Loucy (cell line): Measurements from ENCODE around the gene TSC22D3.

Experiments
- H2AFZ ChIP-seq: fragments of 200-600 bp; sonication (generic); 2 replicates; pipeline ENCODE4 v1.6.0; 2016; ENCODE audit warnings: antibody characterized with exemption, mild to moderate bottlenecking, low read length, moderate library complexity
- H3F3A ChIP-seq: fragments of 200-600 bp; 2 replicates; pipeline ENCODE4 v1.6.0; 2016; ENCODE audit warnings: antibody characterized with exemption, low read depth, mild to moderate bottlenecking
- H3K27me3 ChIP-seq: fragments of 200-600 bp; sonication (generic); 2 replicates; pipeline ENCODE4 v1.6.1; 2014; ENCODE audit warnings: low read length, mild to moderate bottlenecking; ENCODE audit not compliant: insufficient read depth, poor library complexity, severe bottlenecking
- H3K36me3 ChIP-seq: fragments of 200-600 bp; sonication (generic); 2 replicates; pipeline ENCODE4 v1.6.1; 2016; ENCODE audit warnings: low read length; ENCODE audit not compliant: insufficient read depth
- H3K4me1 ChIP-seq: fragments of 200-600 bp; sonication (generic); 2 replicates; pipeline ENCODE4 v1.5.1; 2014; ENCODE audit warnings: low read length, mild to moderate bottlenecking; ENCODE audit not compliant: insufficient read depth, poor library complexity, severe bottlenecking
- H3K4me2 ChIP-seq: fragments of 200-600 bp; sonication (generic); 2 replicates; pipeline ENCODE4 v1.6.0; 2014; ENCODE audit warnings: antibody characterized with exemption, low read length, low read depth, mild to moderate bottlenecking; ENCODE audit not compliant: poor library complexity, severe bottlenecking
- H3K4me3 ChIP-seq: fragments of 200-600 bp; sonication (generic); 2 replicates; pipeline ENCODE4 v1.5.1; 2014; ENCODE audit warnings: low read length, mild to moderate bottlenecking, mixed read lengths; ENCODE audit not compliant: poor library complexity, severe bottlenecking
- H3K79me2 ChIP-seq: fragments of 200-600 bp; sonication (generic); 2 replicates; pipeline ENCODE4 v1.6.1; 2014; ENCODE audit warnings: low read length; ENCODE audit not compliant: insufficient read depth
- H3K9ac ChIP-seq: fragments of 200-600 bp; sonication (generic); 2 replicates; pipeline ENCODE4 v1.6.0; 2014; ENCODE audit warnings: mild to moderate bottlenecking, low read depth, low read length, moderate library complexity; ENCODE audit not compliant: poor library complexity, severe bottlenecking
- H3K9me2 ChIP-seq: fragments of 200-600 bp; sonication (generic); replicated peaks from 2 replicates; pipeline ENCODE4 v1.6.1; 2016; ENCODE audit warnings: low read depth, low read length, mixed read lengths
- H3K9me3 ChIP-seq: fragments of 200-600 bp; sonication (generic); 2 replicates; pipeline ENCODE4 v1.6.1; 2014; ENCODE audit warnings: mild to moderate bottlenecking, antibody characterized with exemption, low read length, low read depth; ENCODE audit not compliant: insufficient read depth
- H4K20me1 ChIP-seq: fragments of 200-600 bp; sonication (generic); 2 replicates; pipeline ENCODE4 v1.6.0; 2014; ENCODE audit warnings: antibody characterized with exemption, low read length, mild to moderate bottlenecking; ENCODE audit not compliant: insufficient read depth, poor library complexity, severe bottlenecking
- CTCF ChIP-seq: fragments of 200-600 bp; sonication (generic); conservative IDR thresholded peaks from 2 replicates; pipeline ENCODE4 v1.5.1; 2014; ENCODE audit warnings: mild to moderate bottlenecking, antibody characterized with exemption, low read length
- EZH2phosphoT487 ChIP-seq: fragments of 200-600 bp; IDR thresholded peaks from 2 replicates; pipeline ENCODE4 v1.6.1; 2018; ENCODE audit warnings: antibody characterized with exemption, mild to moderate bottlenecking, moderate library complexity, borderline replicate concordance

Gene TSC22D3

GRCh38 chrX:107716118-107716684, 59.4 kb downstream of the TSC22D3 start:
- H3K36me3 ChIP-seq = peaks cover 34% of the 10 kb centered on the region
- no peaks in the 10 kb centered on the region for H3K9me2 ChIP-seq
- H2AFZ ChIP-seq = no peak overlapping the region
- no peak for TF ChIP-seq EZH2phosphoT487
- no peak for TF ChIP-seq CTCF
- H3K4me1 ChIP-seq = peaks cover 49% of the 10 kb centered on the region
- peaks cover 33% of the 10 kb centered on the region for H4K20me1 ChIP-seq
- H3K27me3 ChIP-seq = peaks cover 13% of the 10 kb centered on the region
- no peaks in the 10 kb centered on the region for H3K9me3 ChIP-seq
- peaks cover 54% of the 10 kb centered on the region for H3K79me2 ChIP-seq
- peak overlapping the region; percentile 99 for H3K4me2 ChIP-seq
- H3F3A ChIP-seq = peaks cover 19% of the 10 kb centered on the region
- peak overlapping the region; percentile 97 for H3K4me3 ChIP-seq
- peak overlapping the region; percentile 99 for H3K9ac ChIP-seq

- Histone ChIP-seq H2AFZ (no peak overlapping the region), H3K4me2 (peak overlapping the region; percentile 99)
Observed at GRCh38 chrX:107715331-107716117, 60.1 kb downstream of the TSC22D3 start.

GRCh38 chrX:107714206-107714891, 61.2 kb downstream of the TSC22D3 start:
- Histone ChIP-seq H3K4me2 (peak overlapping the region; percentile 99), H3K36me3 (peaks cover 34% of the 10 kb centered on the region), H3K9me2 (no peaks in the 10 kb centered on the region), H4K20me1 (peaks cover 33% of the 10 kb centered on the region), H2AFZ (no peak overlapping the region), H3K4me3 (peak overlapping the region; percentile 97), H3K4me1 (peaks cover 54% of the 10 kb centered on the region), H3F3A (peaks cover 19% of the 10 kb centered on the region), H3K27me3 (peaks cover 13% of the 10 kb centered on the region), H3K79me2 (peaks cover 54% of the 10 kb centered on the region), H3K9me3 (no peaks in the 10 kb centered on the region), H3K9ac (peak overlapping the region; percentile 99)
- TF ChIP-seq EZH2phosphoT487 (no peak), CTCF (peak; percentile 40)

More at GRCh38 chrX:107715331-107716117, 60.1 kb downstream of the TSC22D3 start:
- Histone ChIP-seq H3K36me3 (peaks cover 34% of the 10 kb centered on the region), H3F3A (peaks cover 19% of the 10 kb centered on the region), H3K79me2 (peaks cover 54% of the 10 kb centered on the region), H3K9me3 (no peaks in the 10 kb centered on the region), H3K27me3 (peaks cover 13% of the 10 kb centered on the region), H3K4me1 (peaks cover 54% of the 10 kb centered on the region), H3K9ac (peak overlapping the region; percentile 99), H3K4me3 (peak overlapping the region; percentile 97), H4K20me1 (peaks cover 33% of the 10 kb centered on the region), H3K9me2 (no peaks in the 10 kb centered on the region)
- TF ChIP-seq EZH2phosphoT487 = no peak
- no peak for TF ChIP-seq CTCF
